Left renal cortex interstitium (tissue), 4 donors: ENCODE results near the gene FXYD6. TPM values are rescaled to one million over a fixed set of nuclear protein-coding genes. Genes with fewer than 3 reads are reported as not detected.
"Not testable (repeated sequence)": the region's sequence is repeated elsewhere in the genome, so short reads cannot be mapped to it uniquely, and the experiment has no call there.

Source experiments
- DNase-seq, 4 donors: peaks; one replicate each; pipeline ENCODE4 v3.0.0-alpha.2; 2013; ENCODE audit warnings: low read depth in 4 of 4, low spot score in 2 of 4, missing footprints in 1 of 4
- polyA plus RNA-seq, 4 donors: library from polyadenylated mRNA; unstranded; fragments of 120-200 nt; gene quantifications; one replicate each; pipeline ENCODE4 v1.2.1, GENCODE V29; 2013; ENCODE audit not compliant: insufficient read length in 4 of 4

Gene FXYD6, protein sequence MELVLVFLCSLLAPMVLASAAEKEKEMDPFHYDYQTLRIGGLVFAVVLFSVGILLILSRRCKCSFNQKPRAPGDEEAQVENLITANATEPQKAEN
- polyA plus RNA-seq = 100 to 1,000 TPM; 122 to 150 (median 143) TPM

DNA sequence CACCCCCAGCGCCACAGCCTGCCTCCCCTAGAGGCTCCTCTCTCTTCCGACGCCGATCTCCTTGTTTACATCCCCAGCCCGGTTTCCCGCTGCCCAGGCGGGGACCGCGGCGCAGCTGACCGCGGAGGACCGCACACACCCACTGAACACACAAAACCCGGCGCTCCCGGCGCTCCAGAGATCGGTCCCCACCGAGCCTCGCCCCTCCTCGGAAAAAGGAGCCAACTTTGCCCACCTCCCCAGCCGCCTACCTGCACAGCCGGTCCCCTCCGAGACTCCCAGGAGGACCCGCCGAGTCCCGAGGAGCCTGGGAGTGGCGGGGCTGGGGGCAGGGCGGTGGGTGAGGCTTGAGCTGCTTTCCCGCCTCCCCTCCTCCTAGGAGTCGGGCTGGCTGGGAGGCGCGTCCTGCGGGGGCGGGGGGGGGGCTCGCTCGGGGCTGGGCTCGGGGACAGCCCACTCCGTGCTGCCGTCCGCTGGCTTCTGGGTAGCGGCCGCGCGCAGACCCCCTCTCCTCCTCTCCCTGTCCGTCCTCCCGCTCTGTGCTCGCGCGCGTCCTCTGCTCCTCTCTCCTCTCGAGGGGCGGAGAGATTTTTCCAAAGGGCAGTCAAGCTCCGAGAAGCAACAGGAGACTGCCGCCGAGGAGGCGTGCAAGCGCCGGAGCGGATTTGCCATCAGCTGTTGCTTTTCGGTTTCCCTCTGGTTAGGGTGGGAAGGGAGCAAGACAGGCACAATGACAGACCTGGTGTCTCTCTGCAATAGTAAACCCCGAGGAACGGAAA is at the start of gene FXYD6:
FXYD6 (minus strand) TSS at position 318 of the 779 bp plus-strand sequence. CDS start 33,882 bp downstream, outside the sequence.
- peak in 2 of 4 donors; percentile 75 to 81 for DNase-seq

DNA sequence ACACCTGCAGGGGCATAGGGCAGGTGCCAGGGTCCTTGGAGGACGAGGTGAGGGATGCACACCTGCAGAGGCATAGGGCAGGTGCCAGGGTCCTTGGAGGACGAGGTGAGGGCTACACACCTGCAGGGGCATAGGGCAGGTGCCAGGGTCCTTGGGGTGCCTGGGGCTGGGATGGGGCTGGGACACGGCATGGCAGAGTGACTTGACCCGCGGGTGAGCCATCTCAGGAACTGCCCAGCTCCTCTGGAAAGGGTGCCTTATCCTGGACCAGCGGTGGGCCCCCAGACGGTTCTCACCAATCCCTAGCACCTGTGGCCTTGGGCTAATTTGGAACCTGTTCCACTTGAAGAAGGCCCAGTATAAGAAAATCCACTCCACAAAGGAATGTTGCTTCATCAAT is 49.7 kb upstream of the FXYD6 start:
- not testable (repeated sequence) for DNase-seq

DNA sequence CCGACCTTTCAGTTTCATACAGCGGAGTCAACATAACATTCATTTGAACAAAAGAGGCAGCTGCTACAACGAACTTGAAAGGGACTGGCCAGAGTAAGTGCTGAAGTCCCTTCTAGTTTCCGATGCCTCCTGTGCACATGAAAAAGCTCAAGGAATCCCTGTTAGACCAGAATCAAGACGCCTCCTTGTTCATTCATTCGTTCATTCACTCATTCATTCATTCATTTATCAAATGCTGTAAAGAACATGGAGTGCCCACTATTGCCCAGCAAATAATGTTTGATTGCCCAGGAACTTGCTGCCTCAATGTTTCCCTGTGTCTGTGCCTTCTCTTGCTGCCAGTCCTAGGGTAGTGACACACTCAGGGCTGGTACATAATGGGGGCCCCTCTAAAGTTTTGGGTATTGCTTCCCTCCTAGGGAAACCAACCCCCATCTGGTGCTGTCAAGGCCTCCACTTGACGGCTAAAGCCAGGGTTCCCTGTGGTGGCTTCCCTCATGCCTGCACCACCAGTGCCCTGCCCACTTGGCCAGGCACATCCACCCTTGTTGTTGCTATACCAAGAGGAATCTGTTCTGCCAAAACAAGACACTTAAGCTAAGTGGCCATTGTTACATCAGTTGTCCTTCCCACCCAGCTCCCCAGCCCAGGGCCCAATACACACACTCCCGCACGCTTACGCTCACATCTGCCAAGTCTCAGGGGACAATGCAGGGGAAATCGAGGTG is 48.9 kb upstream of the FXYD6 start:
- no peak for DNase-seq

DNA sequence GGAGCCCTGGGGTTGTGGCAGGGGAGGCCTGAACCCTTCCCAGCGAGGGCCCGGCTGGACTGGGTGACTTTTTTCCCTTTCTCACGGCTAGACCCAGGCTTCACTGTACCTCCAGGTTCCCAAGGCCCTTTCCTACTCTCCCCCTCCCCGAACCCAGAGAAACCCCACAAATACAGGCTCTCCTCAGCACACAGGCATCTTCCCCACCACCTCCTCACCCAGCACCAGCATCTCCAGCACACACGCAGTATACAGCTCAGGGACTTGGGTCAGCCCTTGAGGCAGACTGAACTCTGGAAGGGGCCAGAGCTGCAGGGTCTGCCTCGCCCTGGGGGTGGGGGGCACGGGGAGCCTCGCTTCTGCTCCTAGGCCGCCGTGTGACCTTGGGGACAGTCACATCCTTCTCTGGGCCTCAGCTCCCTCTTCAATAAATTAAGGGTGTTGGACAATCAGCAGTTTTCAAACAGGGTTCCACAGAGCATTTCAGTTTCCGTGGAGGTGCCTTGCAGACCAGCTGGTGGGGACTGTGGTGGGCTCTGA is 48.2 kb upstream of the FXYD6 start:
- no peak for DNase-seq

DNA sequence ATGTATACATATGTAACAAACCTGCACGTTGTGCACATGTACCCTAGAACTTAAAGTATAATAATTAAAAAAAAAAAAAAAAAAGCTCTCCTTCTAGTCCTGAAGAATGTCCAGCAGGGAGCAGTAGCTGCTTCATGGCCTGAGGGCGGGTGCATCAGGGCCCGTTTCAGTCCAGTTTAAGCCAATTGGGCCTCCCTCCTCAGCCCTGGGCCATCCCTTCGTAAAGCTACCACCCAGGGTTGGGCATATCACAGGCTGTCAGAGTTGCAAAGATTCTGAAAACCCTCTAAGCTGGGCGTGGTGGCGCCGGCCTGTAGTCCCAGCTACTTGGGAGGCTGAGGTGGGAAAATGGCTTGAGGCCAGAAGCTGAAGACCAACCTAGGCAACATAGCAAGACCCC is 47.3 kb upstream of the FXYD6 start:
- DNase-seq = no peak

DNA sequence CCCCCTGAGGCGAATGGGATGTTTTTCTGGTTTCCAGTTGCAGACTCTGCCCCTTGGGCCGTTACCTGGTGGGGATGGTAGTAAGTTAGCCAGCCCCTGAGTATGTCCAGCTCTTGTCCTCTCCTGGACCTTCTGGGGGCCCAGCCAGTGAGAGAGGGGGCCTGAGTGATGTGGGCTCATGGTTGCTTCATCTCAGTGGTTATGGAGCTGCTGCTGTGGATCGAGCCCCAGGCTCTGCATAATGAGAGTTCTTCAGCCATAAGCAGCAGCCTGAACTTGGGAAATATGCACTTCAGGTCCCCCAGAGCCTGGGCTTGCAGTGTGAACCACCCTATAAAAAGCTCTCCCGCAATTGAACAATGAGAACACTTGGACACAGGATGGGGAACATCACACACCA is 46.8 kb upstream of the FXYD6 start:
- no peak for DNase-seq

- no peak for DNase-seq
Measured at GRCh38 chr11:117921893-117922292, 45.4 kb upstream of the FXYD6 start.

DNA sequence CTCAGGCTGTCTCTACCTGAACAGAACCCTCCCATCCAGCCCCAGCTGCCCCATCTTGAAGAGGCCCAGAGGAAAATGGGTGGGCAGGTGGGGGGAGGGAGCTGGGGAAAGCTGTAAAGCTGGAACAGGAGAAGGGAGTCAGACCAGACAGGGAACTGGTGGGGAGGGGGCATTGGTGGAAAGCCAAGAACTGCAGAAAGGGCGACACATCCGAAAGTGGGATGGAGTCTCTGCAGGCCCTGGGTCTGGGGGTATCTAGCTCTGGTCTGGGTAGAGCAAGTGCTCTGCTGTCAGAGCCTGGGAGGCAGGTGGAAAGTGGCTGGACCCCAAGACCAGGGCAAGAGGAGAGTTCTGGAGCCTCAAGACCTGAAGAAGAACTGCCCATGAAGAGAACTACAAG is 45.0 kb upstream of the FXYD6 start:
- no peak for DNase-seq

DNA sequence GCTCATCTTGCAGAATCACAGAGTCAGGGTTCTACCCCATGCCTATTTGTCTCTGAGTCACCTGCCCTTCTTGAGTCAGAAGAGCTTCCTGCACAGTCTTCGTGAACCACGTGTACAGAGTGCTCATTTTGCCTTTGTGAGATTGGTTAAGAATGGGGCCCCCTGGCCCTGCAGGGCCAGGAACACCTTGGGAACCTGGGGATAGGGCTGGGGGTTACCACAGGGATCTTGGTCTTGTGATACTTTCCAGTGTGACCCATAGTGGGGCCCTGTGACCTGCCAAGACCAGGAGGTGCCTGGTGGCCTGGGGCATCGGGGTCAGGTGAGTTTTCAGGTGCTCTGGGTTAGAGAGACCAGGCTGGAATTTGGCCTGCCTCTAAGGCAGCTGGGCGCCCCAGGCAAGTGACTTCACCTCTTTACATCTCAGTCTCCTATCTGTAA is 43.3 kb upstream of the FXYD6 start:
- DNase-seq = no peak

DNA sequence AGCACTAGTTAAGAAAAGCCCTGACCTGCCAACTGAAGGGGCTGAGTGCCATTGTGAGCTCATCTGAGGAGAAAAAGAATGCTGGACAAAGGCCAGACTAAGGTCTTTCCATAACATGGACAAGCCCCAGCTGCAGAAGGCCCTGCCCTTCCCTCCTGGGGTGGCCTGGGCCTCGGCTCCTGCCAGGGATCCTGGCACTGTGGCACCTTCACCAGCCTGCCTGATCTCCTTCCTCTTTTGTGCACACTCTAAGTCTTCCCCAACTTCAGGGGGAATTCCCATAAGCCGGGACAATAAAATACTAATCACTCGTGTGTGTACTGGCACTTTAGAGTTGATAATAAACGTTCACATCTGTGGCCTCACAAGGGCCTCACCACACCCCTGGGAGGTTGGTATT is 42.9 kb upstream of the FXYD6 start:
- DNase-seq = no peak

DNA sequence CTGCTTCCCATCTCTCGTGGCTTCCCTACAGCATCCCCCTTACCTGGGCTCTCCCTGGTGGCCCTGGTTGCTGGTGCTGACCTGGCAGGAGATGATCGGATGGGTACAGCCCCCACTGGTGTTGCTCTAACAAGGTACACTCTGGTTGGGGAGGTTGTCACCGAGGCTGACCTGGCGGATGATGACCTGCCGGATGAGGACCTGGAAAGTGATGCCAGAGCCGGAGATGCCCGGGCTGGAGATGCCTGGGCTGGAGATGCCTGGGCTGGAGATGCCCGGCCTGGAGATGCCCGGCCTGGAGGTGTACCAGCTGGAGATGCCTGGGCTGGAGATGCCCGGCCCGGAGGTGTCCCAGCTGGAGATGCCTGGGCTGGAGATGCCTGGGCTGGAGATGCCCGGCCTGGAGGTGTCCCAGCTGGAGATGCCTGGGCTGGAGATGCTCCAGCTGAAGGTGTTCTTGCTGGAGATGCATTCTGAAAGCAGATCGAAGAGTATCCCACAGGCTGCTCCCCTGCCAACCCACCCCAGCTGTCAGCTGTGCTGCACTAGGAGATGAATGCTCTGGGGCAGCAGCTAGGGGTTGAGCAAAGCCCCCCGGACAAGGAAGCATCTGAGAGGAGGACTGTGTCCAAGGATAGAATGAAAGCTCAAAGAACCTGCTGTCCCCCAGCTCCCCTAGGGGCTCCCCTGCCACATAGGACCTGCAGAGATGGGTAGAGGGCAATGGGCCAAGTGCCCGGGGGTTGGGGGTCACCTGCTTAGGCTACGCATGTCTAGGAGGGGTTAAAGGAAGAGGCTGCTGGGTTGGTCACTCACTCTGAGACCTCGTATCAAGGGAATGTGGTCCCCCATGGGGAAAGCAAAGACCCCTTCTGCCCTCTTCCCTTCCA is 42.2 kb upstream of the FXYD6 start:
- DNase-seq = no peak

- no peak for DNase-seq
Measured at GRCh38 chr11:117917591-117918151, 41.2 kb upstream of the FXYD6 start.

DNA sequence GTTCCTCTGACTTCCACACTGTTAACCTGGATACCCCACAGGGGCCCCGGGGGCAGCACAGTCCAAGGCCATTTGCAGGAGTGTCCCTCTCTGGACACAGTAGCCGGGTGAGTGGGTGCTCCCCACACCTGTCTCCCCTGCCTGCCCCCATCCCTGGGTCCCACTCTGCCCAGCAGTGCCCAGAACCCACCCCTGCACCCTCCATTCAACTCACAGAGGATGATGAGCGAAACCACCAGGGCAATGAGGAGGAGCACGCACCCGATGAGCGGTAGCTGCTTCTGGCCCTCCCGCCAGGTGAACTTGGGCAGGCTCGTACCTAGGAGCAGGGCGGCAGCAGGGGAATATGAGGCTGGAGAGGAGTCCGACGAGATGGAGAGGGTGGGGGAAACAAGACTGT is 40.5 kb upstream of the FXYD6 start:
- no peak for DNase-seq

- no peak for DNase-seq
Measured at GRCh38 chr11:117915672-117916235, 39.3 kb upstream of the FXYD6 start.

GRCh38 chr11:117914991-117915618 is 38.6 kb upstream of the FXYD6 start:
- DNase-seq = no peak

- DNase-seq = no peak
Measured at GRCh38 chr11:117914398-117914761, 37.9 kb upstream of the FXYD6 start.

DNA sequence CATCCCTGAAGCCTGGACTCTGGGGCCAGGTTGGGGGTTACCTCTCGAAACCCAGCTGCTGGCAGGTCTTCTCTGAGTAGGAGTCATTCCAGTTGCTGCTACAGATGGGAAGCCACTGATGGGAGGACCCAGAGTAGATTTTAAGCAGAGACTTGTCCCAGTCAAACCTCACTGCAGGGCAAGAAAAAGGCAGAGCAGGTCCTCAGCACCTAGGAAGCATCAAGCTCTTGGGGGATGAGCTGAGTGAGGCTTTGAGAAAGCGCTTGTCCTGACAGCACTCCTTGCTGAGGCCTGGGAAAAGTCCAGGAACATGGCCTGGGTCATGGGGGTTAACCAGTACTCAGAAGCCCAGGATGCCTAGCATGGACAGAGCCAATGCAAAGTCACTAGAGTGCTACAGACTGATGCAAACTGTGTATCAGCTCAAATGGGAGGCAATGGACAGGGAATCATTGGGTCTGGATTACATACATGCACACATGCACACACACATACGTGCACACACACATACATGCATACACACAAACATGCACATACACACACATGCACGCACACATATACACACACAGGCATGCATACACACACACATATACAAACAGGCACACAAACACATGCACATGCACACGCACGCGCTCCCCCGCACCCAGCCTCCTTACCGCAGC is 37.4 kb upstream of the FXYD6 start:
- no peak for DNase-seq

DNA sequence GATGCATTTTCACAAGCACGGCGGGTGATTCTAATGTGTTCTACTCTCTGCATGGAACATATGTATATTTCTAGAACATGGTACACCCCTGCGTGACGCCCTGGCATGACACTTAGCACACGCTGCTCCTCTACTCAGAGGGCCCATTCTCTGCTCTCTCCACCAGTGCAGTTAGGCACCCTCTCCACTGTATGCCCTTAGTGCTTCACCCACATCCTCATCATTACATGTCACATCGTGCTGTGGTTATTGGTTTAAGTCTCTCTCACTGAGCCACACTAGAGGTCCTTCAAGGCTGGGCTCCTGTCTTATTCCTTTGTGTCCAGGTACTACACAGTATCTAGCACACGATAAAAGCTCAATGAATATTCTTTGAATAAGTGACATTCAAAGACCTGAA is 36.0 kb upstream of the FXYD6 start:
- no peak for DNase-seq

GRCh38 chr11:117911694-117912093 is 35.2 kb upstream of the FXYD6 start:
- no peak for DNase-seq
